GM12878 (cell line): Measurements from ENCODE around the gene TXNIP.

Source experiments
- CBFB ChIP-seq: IDR thresholded peaks from 2 replicates; pipeline ENCODE4 v1.6.1; 2016; ENCODE audit warnings: antibody characterized with exemption, low read depth
- CHD2 ChIP-seq: IDR thresholded peaks from 2 replicates; pipeline ENCODE4 v1.6.1; 2011; ENCODE audit warnings: low read depth, low read length, improper control_type of control experiment, borderline replicate concordance
- CTCF ChIP-seq, 3 experiments: IDR thresholded peaks in 2 of 3; conservative IDR thresholded peaks in 1 of 3; 2 replicates each; pipeline ENCODE4 v1.5.1; 2011; ENCODE audit warnings: low read depth in 3 of 3, low read length in 3 of 3, mild to moderate bottlenecking in 3 of 3, control low read depth in 2 of 3, moderate library complexity in 2 of 3, inconsistent platforms in 1 of 3, mixed read lengths in 1 of 3; ENCODE audit not compliant: control insufficient read depth in 2 of 3, insufficient read depth in 1 of 3; ENCODE audit errors: extremely low read depth in 1 of 3
- GABPA ChIP-seq: IDR thresholded peaks from 2 replicates; pipeline ENCODE4 v1.6.1; 2014; ENCODE audit warnings: antibody characterized with exemption, low read depth, mild to moderate bottlenecking, inconsistent platforms
- IRF3 ChIP-seq: fragments of 450-650 bp; IDR thresholded peaks from 2 replicates; pipeline ENCODE4 v1.6.1; 2014; ENCODE audit warnings: mild to moderate bottlenecking
- JUNB ChIP-seq: IDR thresholded peaks from 2 replicates; pipeline ENCODE4 v1.6.1; 2016; ENCODE audit warnings: antibody characterized with exemption, mild to moderate bottlenecking
- POLR2A ChIP-seq: IDR thresholded peaks from 2 replicates; pipeline ENCODE4 v1.6.1; 2011; ENCODE audit warnings: low read depth, mild to moderate bottlenecking, low read length
- SMAD1 ChIP-seq: fragments of 450-650 bp; IDR thresholded peaks from 2 replicates; pipeline ENCODE4 v1.6.1; 2018; ENCODE audit warnings: mild to moderate bottlenecking, low read depth; ENCODE audit not compliant: partially characterized antibody
- SREBF1 ChIP-seq: IDR thresholded peaks from 2 replicates; pipeline ENCODE4 v1.6.1; 2012; ENCODE audit warnings: mild to moderate bottlenecking, low read length
- TF ChIP-seq, protein P1 (sequence below): IDR thresholded peaks from 2 replicates; pipeline ENCODE4 v1.6.1; 2012; ENCODE audit warnings: mild to moderate bottlenecking, low read depth, low read length
- TF ChIP-seq, protein P2 (sequence below): fragments of 450-650 bp; IDR thresholded peaks from 2 replicates; pipeline ENCODE4 v1.6.1; 2016; ENCODE audit warnings: mild to moderate bottlenecking, moderate library complexity, borderline replicate concordance
- TF ChIP-seq, protein P3 (sequence below): IDR thresholded peaks from 2 replicates; pipeline ENCODE4 v1.6.1; 2011; ENCODE audit warnings: low read depth, low read length, improper control_type of control experiment, borderline replicate concordance
- TF ChIP-seq, protein P4 (sequence below): IDR thresholded peaks from 2 replicates; pipeline ENCODE4 v1.6.1; 2011; ENCODE audit warnings: borderline replicate concordance, low read depth, mild to moderate bottlenecking, moderate library complexity, mixed read lengths, low read length; ENCODE audit not compliant: insufficient read depth; ENCODE audit errors: extremely low read length

DNA sequence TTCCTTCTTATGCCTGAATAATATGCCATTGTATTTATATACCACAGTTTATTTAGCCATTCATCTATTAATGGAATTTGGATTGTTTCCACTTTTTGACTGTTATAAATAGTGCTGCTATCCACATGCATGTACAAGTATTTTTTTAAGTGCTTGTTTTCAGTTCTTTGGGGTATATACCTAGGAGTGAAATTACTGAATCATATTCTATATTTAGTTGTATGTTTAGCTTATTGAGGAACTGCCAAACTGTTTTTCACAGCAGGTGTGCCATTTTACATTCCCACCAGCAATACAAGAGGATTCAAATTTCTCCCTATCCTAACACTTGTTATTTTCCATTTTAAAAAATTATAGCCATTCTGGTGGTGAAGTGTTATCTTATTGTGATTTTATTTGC is 32.7 kb upstream of the TXNIP start:
- TF ChIP-seq SMAD1 = no peak
- TF ChIP-seq CHD2 = no peak
- TF ChIP-seq, protein P1, sequence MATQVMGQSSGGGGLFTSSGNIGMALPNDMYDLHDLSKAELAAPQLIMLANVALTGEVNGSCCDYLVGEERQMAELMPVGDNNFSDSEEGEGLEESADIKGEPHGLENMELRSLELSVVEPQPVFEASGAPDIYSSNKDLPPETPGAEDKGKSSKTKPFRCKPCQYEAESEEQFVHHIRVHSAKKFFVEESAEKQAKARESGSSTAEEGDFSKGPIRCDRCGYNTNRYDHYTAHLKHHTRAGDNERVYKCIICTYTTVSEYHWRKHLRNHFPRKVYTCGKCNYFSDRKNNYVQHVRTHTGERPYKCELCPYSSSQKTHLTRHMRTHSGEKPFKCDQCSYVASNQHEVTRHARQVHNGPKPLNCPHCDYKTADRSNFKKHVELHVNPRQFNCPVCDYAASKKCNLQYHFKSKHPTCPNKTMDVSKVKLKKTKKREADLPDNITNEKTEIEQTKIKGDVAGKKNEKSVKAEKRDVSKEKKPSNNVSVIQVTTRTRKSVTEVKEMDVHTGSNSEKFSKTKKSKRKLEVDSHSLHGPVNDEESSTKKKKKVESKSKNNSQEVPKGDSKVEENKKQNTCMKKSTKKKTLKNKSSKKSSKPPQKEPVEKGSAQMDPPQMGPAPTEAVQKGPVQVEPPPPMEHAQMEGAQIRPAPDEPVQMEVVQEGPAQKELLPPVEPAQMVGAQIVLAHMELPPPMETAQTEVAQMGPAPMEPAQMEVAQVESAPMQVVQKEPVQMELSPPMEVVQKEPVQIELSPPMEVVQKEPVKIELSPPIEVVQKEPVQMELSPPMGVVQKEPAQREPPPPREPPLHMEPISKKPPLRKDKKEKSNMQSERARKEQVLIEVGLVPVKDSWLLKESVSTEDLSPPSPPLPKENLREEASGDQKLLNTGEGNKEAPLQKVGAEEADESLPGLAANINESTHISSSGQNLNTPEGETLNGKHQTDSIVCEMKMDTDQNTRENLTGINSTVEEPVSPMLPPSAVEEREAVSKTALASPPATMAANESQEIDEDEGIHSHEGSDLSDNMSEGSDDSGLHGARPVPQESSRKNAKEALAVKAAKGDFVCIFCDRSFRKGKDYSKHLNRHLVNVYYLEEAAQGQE = no peak
- TF ChIP-seq JUNB = no peak
- no peak for TF ChIP-seq POLR2A
- TF ChIP-seq CTCF (IDR thresholded peaks at IDR 0.05 in 2 of 3, conservative IDR thresholded peaks at IDR 0.05 in 1 of 3; ENCODE audit: control insufficient read depth in 2 of 3, extremely low read depth in 1 of 3, insufficient read depth in 1 of 3, low read depth in 3 of 3, low read length in 3 of 3) = no peak
- TF ChIP-seq, protein P2, sequence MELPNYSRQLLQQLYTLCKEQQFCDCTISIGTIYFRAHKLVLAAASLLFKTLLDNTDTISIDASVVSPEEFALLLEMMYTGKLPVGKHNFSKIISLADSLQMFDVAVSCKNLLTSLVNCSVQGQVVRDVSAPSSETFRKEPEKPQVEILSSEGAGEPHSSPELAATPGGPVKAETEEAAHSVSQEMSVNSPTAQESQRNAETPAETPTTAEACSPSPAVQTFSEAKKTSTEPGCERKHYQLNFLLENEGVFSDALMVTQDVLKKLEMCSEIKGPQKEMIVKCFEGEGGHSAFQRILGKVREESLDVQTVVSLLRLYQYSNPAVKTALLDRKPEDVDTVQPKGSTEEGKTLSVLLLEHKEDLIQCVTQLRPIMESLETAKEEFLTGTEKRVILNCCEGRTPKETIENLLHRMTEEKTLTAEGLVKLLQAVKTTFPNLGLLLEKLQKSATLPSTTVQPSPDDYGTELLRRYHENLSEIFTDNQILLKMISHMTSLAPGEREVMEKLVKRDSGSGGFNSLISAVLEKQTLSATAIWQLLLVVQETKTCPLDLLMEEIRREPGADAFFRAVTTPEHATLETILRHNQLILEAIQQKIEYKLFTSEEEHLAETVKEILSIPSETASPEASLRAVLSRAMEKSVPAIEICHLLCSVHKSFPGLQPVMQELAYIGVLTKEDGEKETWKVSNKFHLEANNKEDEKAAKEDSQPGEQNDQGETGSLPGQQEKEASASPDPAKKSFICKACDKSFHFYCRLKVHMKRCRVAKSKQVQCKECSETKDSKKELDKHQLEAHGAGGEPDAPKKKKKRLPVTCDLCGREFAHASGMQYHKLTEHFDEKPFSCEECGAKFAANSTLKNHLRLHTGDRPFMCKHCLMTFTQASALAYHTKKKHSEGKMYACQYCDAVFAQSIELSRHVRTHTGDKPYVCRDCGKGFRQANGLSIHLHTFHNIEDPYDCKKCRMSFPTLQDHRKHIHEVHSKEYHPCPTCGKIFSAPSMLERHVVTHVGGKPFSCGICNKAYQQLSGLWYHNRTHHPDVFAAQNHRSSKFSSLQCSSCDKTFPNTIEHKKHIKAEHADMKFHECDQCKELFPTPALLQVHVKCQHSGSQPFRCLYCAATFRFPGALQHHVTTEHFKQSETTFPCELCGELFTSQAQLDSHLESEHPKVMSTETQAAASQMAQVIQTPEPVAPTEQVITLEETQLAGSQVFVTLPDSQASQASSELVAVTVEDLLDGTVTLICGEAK = no peak
- TF ChIP-seq IRF3 = no peak
- TF ChIP-seq, protein P3, sequence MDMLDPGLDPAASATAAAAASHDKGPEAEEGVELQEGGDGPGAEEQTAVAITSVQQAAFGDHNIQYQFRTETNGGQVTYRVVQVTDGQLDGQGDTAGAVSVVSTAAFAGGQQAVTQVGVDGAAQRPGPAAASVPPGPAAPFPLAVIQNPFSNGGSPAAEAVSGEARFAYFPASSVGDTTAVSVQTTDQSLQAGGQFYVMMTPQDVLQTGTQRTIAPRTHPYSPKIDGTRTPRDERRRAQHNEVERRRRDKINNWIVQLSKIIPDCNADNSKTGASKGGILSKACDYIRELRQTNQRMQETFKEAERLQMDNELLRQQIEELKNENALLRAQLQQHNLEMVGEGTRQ = no peak
- TF ChIP-seq GABPA = no peak
- TF ChIP-seq CBFB = no peak
- TF ChIP-seq, protein P4, sequence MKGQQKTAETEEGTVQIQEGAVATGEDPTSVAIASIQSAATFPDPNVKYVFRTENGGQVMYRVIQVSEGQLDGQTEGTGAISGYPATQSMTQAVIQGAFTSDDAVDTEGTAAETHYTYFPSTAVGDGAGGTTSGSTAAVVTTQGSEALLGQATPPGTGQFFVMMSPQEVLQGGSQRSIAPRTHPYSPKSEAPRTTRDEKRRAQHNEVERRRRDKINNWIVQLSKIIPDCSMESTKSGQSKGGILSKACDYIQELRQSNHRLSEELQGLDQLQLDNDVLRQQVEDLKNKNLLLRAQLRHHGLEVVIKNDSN = no peak
- no peak for TF ChIP-seq SREBF1
